ENCODE measurements around the gene RCN1. TPM values are rescaled to one million over a fixed set of nuclear protein-coding genes. Genes with fewer than 3 reads are reported as not detected.

The RCN1 gene
- total and polyA plus RNA-seq, 2 of the 8 experiments (the other 6 are each of a cell fraction or from before 2014, with no cell fraction given): 45.1 to 123 TPM

- no peak for TF ChIP-seq GTF2F1 (IDR thresholded peaks at IDR 0.05; ENCODE audit: borderline replicate concordance, low read depth, low read length)
- H2BK15ac ChIP-seq (ENCODE audit: low read length): no peak overlapping the region
- H3K18ac ChIP-seq (ENCODE audit: extremely low read depth, low read length): no peak overlapping the region
- no peak overlapping the region for H3K4ac ChIP-seq (replicated peaks; ENCODE audit: insufficient read length, low read depth, low read length)
- DNase-seq (ENCODE audit: low read depth in 1 of 2, low spot score in 2 of 2): no peak
- ChIA-PET CTCF (ENCODE audit: partially characterized antibody) (no interaction called here), POLR2A (ENCODE audit: partially characterized antibody) (no interaction called here)
- H3K56ac ChIP-seq (replicated peaks; ENCODE audit: insufficient read length, low read depth, low read length): no peak overlapping the region
- 93% methylated on average over 7 of the region's 7 CpGs; no CpG with 5 or more reads in 1 of the 2 experiments for WGBS, 2 experiments (ENCODE audit: extremely low coverage in 1 of 2, insufficient coverage in 1 of 2, insufficient read length in 1 of 2, insufficient replicate concordance in 2 of 2, low coverage in 1 of 2, low lambda C conversion rate in 2 of 2, missing lambda C conversion rate in 1 of 2)
- no peaks in the 10 kb centered on the region for H4K20me1 ChIP-seq (replicated peaks in 1 of 2; ENCODE audit: control insufficient read depth in 1 of 2, insufficient read depth in 2 of 2, low read length in 2 of 2)
- no peak overlapping the region for H3K9ac ChIP-seq (replicated peaks in 1 of 4; ENCODE audit: extremely low read depth in 1 of 4, low read depth in 3 of 4, low read length in 3 of 4)
- no peak overlapping the region for H3K27ac ChIP-seq (ENCODE audit: low read depth, low read length)
- H2AK5ac ChIP-seq (ENCODE audit: low read depth, low read length): no peak overlapping the region
- H3K79me1 ChIP-seq (ENCODE audit: low read depth, low read length): no peaks in the 10 kb centered on the region
- no peaks in the 10 kb centered on the region for H3K23me2 ChIP-seq (ENCODE audit: low read depth, low read length)
- no peak overlapping the region for H3K23ac ChIP-seq (ENCODE audit: insufficient read length)
- no peak overlapping the region for H3K14ac ChIP-seq (ENCODE audit: insufficient read length)
- H3K36me3 ChIP-seq (ENCODE audit: control insufficient read depth in 2 of 4, insufficient read depth in 4 of 4, low read length in 3 of 4): no peaks in the 10 kb centered on the region
- no peak overlapping the region for H2BK12ac ChIP-seq (ENCODE audit: low read depth, low read length)
- FAIRE-seq: no peak
- no peak overlapping the region for H4K91ac ChIP-seq (replicated peaks; ENCODE audit: insufficient read length, low read length)
- no peaks in the 10 kb centered on the region for H3K79me2 ChIP-seq (ENCODE audit: control insufficient read depth in 1 of 2, insufficient read depth in 2 of 2, low read length in 2 of 2)
- no peak overlapping the region for H3K4me3 ChIP-seq (ENCODE audit: extremely low read depth in 1 of 4, insufficient read depth in 2 of 4, low read depth in 3 of 4, low read length in 4 of 4)
- peaks cover 0 to 2% (median 0%) of the 10 kb centered on the region in 4 experiments; a peak in 2 of 7 replicates for H3K4me1 ChIP-seq (replicated peaks in 1 of 4; ENCODE audit: control insufficient read depth in 3 of 4, insufficient read depth in 4 of 4, low read length in 3 of 4)
- H3K9me3 ChIP-seq (ENCODE audit: insufficient read depth in 2 of 2, low read depth in 1 of 2, low read length in 1 of 2): no peaks in the 10 kb centered on the region
- no peak overlapping the region for H2BK5ac ChIP-seq (ENCODE audit: low read depth, low read length)
- no peak overlapping the region for H2BK20ac ChIP-seq (ENCODE audit: low read length)
- H4K5ac ChIP-seq (ENCODE audit: insufficient read length, low read depth, low read length): no peak overlapping the region
- no peak overlapping the region for H4K8ac ChIP-seq (ENCODE audit: extremely low read depth, insufficient read depth, low read length)
- H3K27me3 ChIP-seq (replicated peaks in 1 of 4; ENCODE audit: control insufficient read depth in 3 of 4, extremely low read depth in 1 of 4, insufficient read depth in 3 of 4, low read length in 3 of 4): no peaks in the 10 kb centered on the region
- no peak overlapping the region for H2BK120ac ChIP-seq (replicated peaks; ENCODE audit: low read depth, low read length)
- no peak overlapping the region for H3K4me2 ChIP-seq (ENCODE audit: insufficient read depth in 1 of 2, low read depth in 2 of 2, low read length in 2 of 2)
- H2AFZ ChIP-seq (ENCODE audit: low read length): no peak overlapping the region
These were observed 27.4 kb downstream of the RCN1 start for GRCh38 chr11:32118025-32118974.

All from H1 (cell line).